ENCODE data around the gene MYCBPAP.
A peak's percentile ranks its signal among the peaks of the same experiment; 100 is the strongest.

The MYCBPAP gene, protein sequence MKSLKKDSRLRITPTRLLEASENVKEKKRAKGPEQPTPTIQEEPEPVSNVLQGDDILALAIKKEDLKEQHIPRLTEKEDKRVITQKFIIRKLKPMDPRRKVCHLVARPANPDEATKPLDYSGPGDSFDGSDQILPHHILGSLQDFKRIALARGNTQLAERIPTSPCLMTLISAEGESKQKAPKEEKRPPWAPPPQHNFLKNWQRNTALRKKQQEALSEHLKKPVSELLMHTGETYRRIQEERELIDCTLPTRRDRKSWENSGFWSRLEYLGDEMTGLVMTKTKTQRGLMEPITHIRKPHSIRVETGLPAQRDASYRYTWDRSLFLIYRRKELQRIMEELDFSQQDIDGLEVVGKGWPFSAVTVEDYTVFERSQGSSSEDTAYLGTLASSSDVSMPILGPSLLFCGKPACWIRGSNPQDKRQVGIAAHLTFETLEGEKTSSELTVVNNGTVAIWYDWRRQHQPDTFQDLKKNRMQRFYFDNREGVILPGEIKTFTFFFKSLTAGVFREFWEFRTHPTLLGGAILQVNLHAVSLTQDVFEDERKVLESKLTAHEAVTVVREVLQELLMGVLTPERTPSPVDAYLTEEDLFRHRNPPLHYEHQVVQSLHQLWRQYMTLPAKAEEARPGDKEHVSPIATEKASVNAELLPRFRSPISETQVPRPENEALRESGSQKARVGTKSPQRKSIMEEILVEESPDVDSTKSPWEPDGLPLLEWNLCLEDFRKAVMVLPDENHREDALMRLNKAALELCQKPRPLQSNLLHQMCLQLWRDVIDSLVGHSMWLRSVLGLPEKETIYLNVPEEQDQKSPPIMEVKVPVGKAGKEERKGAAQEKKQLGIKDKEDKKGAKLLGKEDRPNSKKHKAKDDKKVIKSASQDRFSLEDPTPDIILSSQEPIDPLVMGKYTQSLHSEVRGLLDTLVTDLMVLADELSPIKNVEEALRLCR

DNA sequence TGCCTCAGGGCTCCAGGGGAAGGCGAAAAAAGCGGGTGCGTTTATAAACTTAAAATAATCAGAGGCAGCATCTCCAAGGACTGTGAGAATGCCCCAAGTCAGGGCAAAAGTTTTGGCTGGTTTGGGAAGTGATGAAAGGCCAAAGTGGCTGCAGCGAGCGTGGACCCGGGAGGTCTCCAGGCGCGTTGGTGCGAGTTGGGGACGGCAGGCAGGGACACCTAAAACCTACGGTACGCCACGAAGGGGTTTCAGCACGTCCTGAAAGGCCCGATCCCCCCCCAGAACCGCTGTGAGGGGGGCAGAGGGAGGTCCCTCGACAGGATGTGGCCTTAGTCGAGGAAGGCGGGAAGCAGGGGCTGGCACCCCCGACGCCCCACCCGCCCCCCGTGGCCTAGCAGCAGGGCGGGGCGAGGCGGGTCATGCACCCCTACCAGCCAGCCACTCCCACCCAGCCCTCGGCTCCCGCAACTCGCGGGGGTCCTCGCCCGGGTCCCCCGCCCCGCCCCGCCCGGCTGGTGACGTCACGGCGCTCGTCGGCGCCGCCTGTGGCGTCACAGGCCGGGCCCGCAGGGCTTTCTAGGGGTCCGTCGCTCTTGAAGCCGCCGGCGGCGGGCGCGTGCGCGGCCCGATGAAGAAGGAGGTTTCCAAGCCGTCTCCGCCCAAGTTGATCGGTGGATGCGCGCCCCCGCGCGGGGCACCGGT lies at the start of gene MYCBPAP:
MYCBPAP (plus strand) TSS at position 569 of the 702 bp plus-strand sequence. CDS start 236 bp downstream, outside the sequence.
- Histone ChIP-seq H3K4me1 (ENCODE audit: control insufficient read depth in 1 of 2, insufficient read depth in 2 of 2, low read length in 2 of 2) (peaks cover 4 to 7% of the 10 kb centered on the region in 2 donors), H3K27ac (ENCODE audit: low read length) (peak within 1 kb of the TSS; percentile 75), H3K27me3 (ENCODE audit: low read depth, low read length) (no peaks in the 10 kb centered on the region)

DNA sequence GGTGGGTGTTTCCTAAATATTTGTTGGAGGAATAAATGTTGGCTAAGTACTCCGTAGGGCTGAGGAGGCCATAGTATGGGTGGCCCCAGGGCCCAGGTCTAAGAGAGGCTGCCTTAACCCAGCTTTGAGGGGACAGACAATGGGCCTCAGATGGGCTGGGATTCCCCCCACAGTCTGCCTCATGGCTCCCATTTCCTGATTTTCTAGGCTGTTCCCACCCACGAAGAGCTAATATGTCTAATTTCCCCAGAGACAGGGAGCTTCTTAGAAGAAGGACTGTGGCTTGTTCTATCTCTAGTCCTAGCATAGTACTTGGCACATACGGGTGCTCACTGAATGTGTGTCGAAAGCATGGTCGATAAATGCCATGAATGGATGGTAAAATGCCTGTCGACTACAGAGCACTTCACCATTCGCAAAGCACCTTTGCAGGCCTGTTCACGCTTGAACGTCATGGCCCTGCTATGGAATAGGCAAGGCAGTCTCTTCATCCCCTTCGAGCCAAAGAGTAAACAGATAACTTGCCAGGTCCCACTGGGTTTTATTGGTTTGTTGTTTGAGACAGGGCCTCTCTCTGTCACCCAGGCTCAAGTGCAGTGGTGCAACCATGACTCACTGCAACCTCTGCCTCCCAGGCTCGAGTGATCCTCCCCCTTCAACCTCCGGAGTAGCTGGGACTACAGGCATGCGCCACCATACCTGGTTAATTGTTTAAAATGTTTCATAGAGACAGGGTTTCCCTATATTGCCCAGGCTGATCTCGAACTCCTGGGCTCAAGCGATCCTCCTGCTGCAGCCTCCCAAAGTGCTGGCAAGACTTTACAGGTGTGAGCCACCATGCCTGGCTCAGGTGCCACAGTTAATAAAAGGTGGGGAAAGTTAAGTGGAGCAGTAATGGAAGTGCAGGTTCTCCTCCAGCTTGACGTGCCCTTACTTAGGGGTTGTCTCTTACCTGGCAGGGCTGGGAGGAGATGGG lies 49.2 kb upstream of the MYCBPAP start:
- no peaks in the 10 kb centered on the region for H3K9me3 ChIP-seq (ENCODE audit: control insufficient read depth in 1 of 2, low read length in 2 of 2)
- no peak overlapping the region for H3K27ac ChIP-seq (ENCODE audit: low read length)
- H3K4me1 ChIP-seq (ENCODE audit: control insufficient read depth in 1 of 2, insufficient read depth in 2 of 2, low read length in 2 of 2), result no peaks in the 10 kb centered on the region
- H3K27me3 ChIP-seq (ENCODE audit: low read depth, low read length), result no peaks in the 10 kb centered on the region
- H3K36me3 ChIP-seq (ENCODE audit: control insufficient read depth in 1 of 2, insufficient read depth in 2 of 2, low read length in 2 of 2), result peaks cover 0 to 11% of the 10 kb centered on the region in 2 donors
- H3K4me3 ChIP-seq (ENCODE audit: low read depth in 1 of 2, low read length in 2 of 2), result no peak overlapping the region

More for the DNA sequence above, at the start of gene MYCBPAP:
- H3K4me3 ChIP-seq (ENCODE audit: low read depth in 1 of 2, low read length in 2 of 2), result peak within 1 kb of the TSS; percentile 52 to 76
- H3K36me3 ChIP-seq (ENCODE audit: control insufficient read depth in 1 of 2, insufficient read depth in 2 of 2, low read length in 2 of 2), result no peaks in the 10 kb centered on the region
- no peaks in the 10 kb centered on the region for H3K9me3 ChIP-seq (ENCODE audit: control insufficient read depth in 1 of 2, low read length in 2 of 2)

DNA sequence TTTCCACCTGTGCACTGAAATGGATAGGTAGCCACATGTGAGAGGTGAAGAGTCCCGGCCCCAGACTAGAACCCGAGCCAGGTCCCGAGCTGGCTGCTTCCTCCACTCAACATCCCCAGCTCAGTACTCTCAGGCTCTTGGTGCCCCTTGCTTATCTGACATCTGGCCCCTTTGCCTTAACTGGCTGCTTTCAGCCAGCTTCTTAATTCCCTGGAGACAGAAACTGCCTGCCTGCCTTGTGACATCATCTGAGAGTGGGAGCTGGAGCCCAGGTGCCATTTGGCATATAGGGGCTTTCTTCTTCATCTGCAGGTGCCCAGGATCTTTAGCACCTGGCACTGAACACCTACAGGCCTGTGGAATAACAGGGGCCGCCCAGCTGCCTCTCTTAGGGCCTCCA lies 48.5 kb upstream of the MYCBPAP start:
- H3K27ac ChIP-seq (ENCODE audit: low read length), result no peak overlapping the region
- no peaks in the 10 kb centered on the region for H3K4me1 ChIP-seq (ENCODE audit: control insufficient read depth in 1 of 2, insufficient read depth in 2 of 2, low read length in 2 of 2)
- peaks cover 0 to 11% of the 10 kb centered on the region in 2 donors for H3K36me3 ChIP-seq (ENCODE audit: control insufficient read depth in 1 of 2, insufficient read depth in 2 of 2, low read length in 2 of 2)
- no peaks in the 10 kb centered on the region for H3K27me3 ChIP-seq (ENCODE audit: low read depth, low read length)
- H3K9me3 ChIP-seq (ENCODE audit: control insufficient read depth in 1 of 2, low read length in 2 of 2), result no peaks in the 10 kb centered on the region
- H3K4me3 ChIP-seq (ENCODE audit: low read depth in 1 of 2, low read length in 2 of 2), result no peak overlapping the region

DNA sequence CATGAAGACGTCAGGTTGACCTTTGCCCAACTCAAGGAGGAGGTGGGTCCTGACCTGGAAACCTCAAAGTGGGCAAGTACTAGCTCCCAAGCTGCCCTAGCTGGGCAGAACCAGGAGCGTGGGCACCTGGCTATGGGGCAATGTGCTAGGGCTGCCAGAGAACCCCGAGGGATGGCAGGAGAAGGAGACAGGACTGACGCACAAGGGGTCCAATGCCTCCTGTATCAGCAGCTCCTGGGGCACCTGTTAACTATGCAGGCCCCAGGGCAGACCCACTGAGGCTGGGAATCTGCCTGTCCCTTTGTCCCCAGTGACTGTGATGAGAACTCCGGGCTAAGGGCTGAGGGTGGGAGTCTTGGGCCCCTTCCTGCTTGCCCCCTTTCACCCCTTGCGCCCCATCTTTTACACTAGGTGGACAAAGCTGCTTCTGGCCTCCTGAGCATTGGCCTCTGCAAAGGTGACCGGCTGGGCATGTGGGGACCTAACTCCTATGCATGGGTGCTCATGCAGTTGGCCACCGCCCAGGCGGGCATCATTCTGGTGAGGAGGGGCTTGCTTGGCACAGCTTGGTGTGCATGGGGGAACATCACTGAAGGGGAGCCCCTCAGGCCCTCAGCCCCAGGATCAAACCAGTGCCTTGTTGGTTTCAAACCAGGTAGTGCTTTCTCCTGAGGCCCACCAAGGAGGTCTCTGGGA lies 47.3 kb upstream of the MYCBPAP start:
- H3K9me3 ChIP-seq (ENCODE audit: control insufficient read depth in 1 of 2, low read length in 2 of 2), result no peaks in the 10 kb centered on the region
- H3K36me3 ChIP-seq (ENCODE audit: control insufficient read depth in 1 of 2, insufficient read depth in 2 of 2, low read length in 2 of 2), result peaks cover 0 to 11% of the 10 kb centered on the region in 2 donors
- no peaks in the 10 kb centered on the region for H3K4me1 ChIP-seq (ENCODE audit: control insufficient read depth in 1 of 2, insufficient read depth in 2 of 2, low read length in 2 of 2)
- no peak overlapping the region for H3K27ac ChIP-seq (ENCODE audit: low read length)
- H3K27me3 ChIP-seq (ENCODE audit: low read depth, low read length), result no peaks in the 10 kb centered on the region
- H3K4me3 ChIP-seq (ENCODE audit: low read depth in 1 of 2, low read length in 2 of 2), result no peak overlapping the region

DNA sequence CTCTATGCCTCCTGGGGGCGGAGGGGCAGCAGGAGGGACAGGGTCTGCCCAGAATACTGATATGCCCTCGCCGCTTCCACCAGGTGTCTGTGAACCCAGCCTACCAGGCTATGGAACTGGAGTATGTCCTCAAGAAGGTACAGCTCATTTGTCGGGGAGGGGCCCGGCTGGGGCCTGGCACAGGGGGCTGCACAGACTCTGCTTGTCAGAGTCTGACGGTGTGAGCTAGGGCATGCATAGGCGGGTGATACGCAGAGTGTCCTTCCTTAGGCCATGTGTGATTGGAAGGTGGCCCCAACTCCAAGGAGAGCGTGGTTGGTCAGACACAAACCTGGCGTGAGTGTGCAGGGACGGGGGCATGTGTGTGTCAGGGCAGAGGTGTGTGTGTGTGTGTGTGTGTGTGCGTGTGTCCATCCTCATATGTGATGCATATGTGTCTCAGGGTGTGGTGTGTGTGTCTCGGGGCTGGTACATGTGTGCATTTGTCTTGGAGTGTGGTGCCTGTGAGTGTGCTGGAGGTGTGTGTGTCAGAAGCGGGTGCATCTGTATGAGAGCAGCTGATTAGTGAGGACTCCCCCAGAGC lies 46.6 kb upstream of the MYCBPAP start:
- no peak overlapping the region for H3K27ac ChIP-seq (ENCODE audit: low read length)
- H3K4me3 ChIP-seq (ENCODE audit: low read depth in 1 of 2, low read length in 2 of 2), result no peak overlapping the region
- H3K27me3 ChIP-seq (ENCODE audit: low read depth, low read length), result no peaks in the 10 kb centered on the region
- no peaks in the 10 kb centered on the region for H3K4me1 ChIP-seq (ENCODE audit: control insufficient read depth in 1 of 2, insufficient read depth in 2 of 2, low read length in 2 of 2)
- H3K9me3 ChIP-seq (ENCODE audit: control insufficient read depth in 1 of 2, low read length in 2 of 2), result no peaks in the 10 kb centered on the region
- H3K36me3 ChIP-seq (ENCODE audit: control insufficient read depth in 1 of 2, insufficient read depth in 2 of 2, low read length in 2 of 2), result peaks cover 0 to 11% of the 10 kb centered on the region in 2 donors

DNA sequence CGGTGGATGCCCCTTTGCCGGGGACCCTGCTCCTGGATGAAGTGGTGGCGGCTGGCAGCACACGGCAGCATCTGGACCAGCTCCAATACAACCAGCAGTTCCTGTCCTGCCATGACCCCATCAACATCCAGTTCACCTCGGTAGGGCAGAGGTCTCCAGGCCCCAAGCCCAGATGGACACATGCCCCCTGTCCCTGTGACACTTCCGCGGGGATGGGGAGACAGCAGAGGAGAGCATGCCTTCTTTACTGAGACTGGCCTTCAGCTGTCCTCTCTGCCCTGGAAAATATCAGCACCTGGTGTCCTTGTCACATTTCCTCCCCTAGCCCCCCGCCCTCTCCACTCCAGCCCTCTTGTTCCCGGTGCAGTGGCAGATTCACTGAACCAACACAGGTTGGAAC lies 45.8 kb upstream of the MYCBPAP start:
- Histone ChIP-seq H3K4me3 (ENCODE audit: low read depth in 1 of 2, low read length in 2 of 2) (no peak overlapping the region), H3K27ac (ENCODE audit: low read length) (no peak overlapping the region)

DNA sequence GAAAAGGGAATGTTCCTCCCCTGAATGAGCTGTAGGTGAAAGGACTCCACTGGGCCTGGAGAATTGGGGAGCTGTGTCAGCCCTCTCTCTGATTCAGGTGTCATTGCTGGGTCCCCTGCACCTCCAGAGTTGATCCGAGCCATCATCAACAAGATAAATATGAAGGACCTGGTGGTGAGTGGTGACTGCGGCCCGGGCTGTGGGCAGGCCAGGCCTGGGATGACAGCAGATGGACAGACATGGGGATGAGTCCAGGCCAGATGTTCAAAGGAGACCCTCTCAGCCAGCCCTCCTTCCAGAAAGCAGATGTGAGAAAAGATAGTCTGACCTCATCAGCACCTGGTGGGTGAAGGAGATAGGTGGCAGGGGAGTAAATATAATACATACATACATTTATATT lies 44.1 kb upstream of the MYCBPAP start:
- H3K4me1 ChIP-seq (ENCODE audit: control insufficient read depth in 1 of 2, insufficient read depth in 2 of 2, low read length in 2 of 2), result peaks cover 0 to 13% of the 10 kb centered on the region in 2 donors
- no peak overlapping the region for H3K27ac ChIP-seq (ENCODE audit: low read length)
- peaks cover 0 to 11% of the 10 kb centered on the region in 2 donors for H3K36me3 ChIP-seq (ENCODE audit: control insufficient read depth in 1 of 2, insufficient read depth in 2 of 2, low read length in 2 of 2)
- peaks cover 12% of the 10 kb centered on the region for H3K27me3 ChIP-seq (ENCODE audit: low read depth, low read length)
- H3K9me3 ChIP-seq (ENCODE audit: control insufficient read depth in 1 of 2, low read length in 2 of 2), result no peaks in the 10 kb centered on the region
- H3K4me3 ChIP-seq (ENCODE audit: low read depth in 1 of 2, low read length in 2 of 2), result no peak overlapping the region

More for the DNA sequence above, 45.8 kb upstream of the MYCBPAP start:
- Histone ChIP-seq H3K27me3 (ENCODE audit: low read depth, low read length) (peaks cover 1% of the 10 kb centered on the region), H3K4me1 (ENCODE audit: control insufficient read depth in 1 of 2, insufficient read depth in 2 of 2, low read length in 2 of 2) (no peaks in the 10 kb centered on the region), H3K9me3 (ENCODE audit: control insufficient read depth in 1 of 2, low read length in 2 of 2) (no peaks in the 10 kb centered on the region), H3K36me3 (ENCODE audit: control insufficient read depth in 1 of 2, insufficient read depth in 2 of 2, low read length in 2 of 2) (peaks cover 0 to 11% of the 10 kb centered on the region in 2 donors)

DNA sequence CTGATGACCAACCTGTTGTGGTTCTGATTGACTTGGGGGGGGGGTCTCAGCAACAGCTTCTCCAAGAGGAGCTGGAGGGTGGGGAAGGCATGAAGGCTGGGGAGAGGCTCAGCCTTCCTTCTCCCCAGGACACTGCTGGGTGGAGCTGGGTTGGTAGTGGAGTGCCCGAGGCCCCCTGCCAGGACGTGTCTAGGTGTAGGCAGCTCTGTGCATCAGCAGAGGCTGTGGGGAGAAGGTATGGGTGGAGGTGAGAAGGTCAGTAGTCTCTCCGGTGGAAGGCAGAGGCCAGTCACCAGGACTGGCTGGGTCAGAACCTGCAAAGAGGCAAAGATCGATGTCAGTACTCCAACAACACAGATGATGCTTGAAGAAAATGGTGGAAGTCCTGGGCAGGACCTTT lies 43.5 kb upstream of the MYCBPAP start:
- Histone ChIP-seq H3K4me3 (ENCODE audit: low read depth in 1 of 2, low read length in 2 of 2) (no peak overlapping the region), H3K4me1 (ENCODE audit: control insufficient read depth in 1 of 2, insufficient read depth in 2 of 2, low read length in 2 of 2) (peaks cover 0 to 16% of the 10 kb centered on the region in 2 donors), H3K27me3 (ENCODE audit: low read depth, low read length) (peaks cover 12% of the 10 kb centered on the region), H3K9me3 (ENCODE audit: control insufficient read depth in 1 of 2, low read length in 2 of 2) (no peaks in the 10 kb centered on the region), H3K36me3 (ENCODE audit: control insufficient read depth in 1 of 2, insufficient read depth in 2 of 2, low read length in 2 of 2) (peaks cover 0 to 11% of the 10 kb centered on the region in 2 donors), H3K27ac (ENCODE audit: low read length) (no peak overlapping the region)

DNA sequence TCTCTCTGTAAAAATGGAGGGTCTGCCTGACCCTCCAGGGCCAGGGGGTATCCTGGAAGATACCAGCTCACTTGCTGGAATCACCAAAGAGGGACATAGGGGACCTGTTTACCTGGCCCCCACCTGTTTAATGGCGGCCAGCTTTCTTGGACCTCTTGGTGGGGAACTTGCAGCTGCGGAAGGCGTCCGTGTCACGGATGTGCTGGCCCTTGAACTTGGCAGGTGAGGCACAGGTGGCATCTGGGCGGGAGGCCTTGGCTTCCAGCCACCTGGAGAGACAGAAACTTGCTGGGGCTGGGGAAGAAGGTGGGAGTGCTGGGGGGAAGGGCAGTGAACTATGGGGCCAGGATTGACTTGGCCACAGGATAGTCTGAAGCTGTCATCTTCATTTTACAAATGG lies 43.1 kb upstream of the MYCBPAP start:
- peaks cover 0 to 11% of the 10 kb centered on the region in 2 donors for H3K36me3 ChIP-seq (ENCODE audit: control insufficient read depth in 1 of 2, insufficient read depth in 2 of 2, low read length in 2 of 2)

More for the DNA sequence above, 43.1 kb upstream of the MYCBPAP start:
- Histone ChIP-seq H3K27ac (ENCODE audit: low read length) (no peak overlapping the region), H3K4me1 (ENCODE audit: control insufficient read depth in 1 of 2, insufficient read depth in 2 of 2, low read length in 2 of 2) (peaks cover 0 to 16% of the 10 kb centered on the region in 2 donors), H3K9me3 (ENCODE audit: control insufficient read depth in 1 of 2, low read length in 2 of 2) (no peaks in the 10 kb centered on the region), H3K27me3 (ENCODE audit: low read depth, low read length) (peaks cover 12% of the 10 kb centered on the region), H3K4me3 (ENCODE audit: low read depth in 1 of 2, low read length in 2 of 2) (no peak overlapping the region)

Measured in muscle layer of duodenum (tissue), 2 donors.